Gastroesophageal sphincter (tissue), 4 donors: ENCODE data around the gene KAT6B. TPM values are rescaled to one million over a fixed set of nuclear protein-coding genes. Genes with fewer than 3 reads are reported as not detected.
A peak's percentile ranks its signal among the peaks of the same experiment; 100 is the strongest.

ENCODE experiments used
- ATAC-seq: fragments of 150-250 bp; one replicate; pipeline ENCODE4 v1.9.1; 2016; ENCODE audit warnings: mild to moderate bottlenecking, moderate library complexity
- H3K27ac ChIP-seq, 4 donors: fragments of 200-600 bp; sonication (generic) in 3 of 4; 1 replicate in 3 of 4; 2 replicates in 1 of 4; pipeline ENCODE4 v1.5.1; 2016 to 2019
- H3K27me3 ChIP-seq: fragments of 200-600 bp; sonication (generic); one replicate; pipeline ENCODE4 v1.5.1; 2019
- H3K36me3 ChIP-seq, 2 donors: fragments of 200-600 bp; sonication (generic); one replicate each; pipeline ENCODE4 v1.5.1; 2019; ENCODE audit warnings: control low read depth in 1 of 2
- H3K4me1 ChIP-seq, 3 donors: fragments of 200-600 bp; sonication (generic); 1 replicate in 2 of 3; 2 replicates in 1 of 3; pipeline ENCODE4 v1.5.1; 2016 to 2019; ENCODE audit warnings: control low read depth in 2 of 3
- H3K4me3 ChIP-seq, 2 donors: fragments of 200-600 bp; sonication (generic); one replicate each; pipeline ENCODE4 v1.5.1; 2019; ENCODE audit warnings: mild to moderate bottlenecking in 1 of 2, moderate library complexity in 1 of 2
- H3K9me3 ChIP-seq, 3 donors: fragments of 200-600 bp; sonication (generic); one replicate each; pipeline ENCODE4 v1.5.1; 2017 to 2019; ENCODE audit warnings: control low read depth in 2 of 3
- CTCF ChIP-seq, 4 experiments: fragments of 200-600 bp in 2 of 4; fragments of 450-650 bp in 2 of 4; sonication (generic) in 1 of 4; IDR thresholded peaks; one replicate each; pipeline ENCODE4 v1.5.1; 2017 to 2019; ENCODE audit warnings: antibody characterized with exemption in 4 of 4, mild to moderate bottlenecking in 2 of 4, moderate library complexity in 2 of 4
- EP300 ChIP-seq: sonication (generic); formaldehyde crosslinking; IDR thresholded peaks from one replicate; pipeline ENCODE4 v1.6.1; 2017; ENCODE audit warnings: antibody characterized with exemption, mild to moderate bottlenecking
- POLR2A ChIP-seq, 2 donors: fragments of 450-650 bp; IDR thresholded peaks; one replicate each; pipeline ENCODE4 v1.6.1; 2017; ENCODE audit warnings: antibody characterized with exemption in 2 of 2, mild to moderate bottlenecking in 2 of 2, moderate library complexity in 1 of 2
- POLR2AphosphoS5 ChIP-seq: sonication (generic); formaldehyde crosslinking; IDR thresholded peaks from one replicate; pipeline ENCODE4 v1.6.1; 2017; ENCODE audit warnings: antibody characterized with exemption
- WGBS, 2 donors: methylation state at CpG; one replicate each; pipeline ENCODE4 v1.1.5; 2018; ENCODE audit warnings: low coverage in 1 of 2; 5-methylcytosine and 5-hydroxymethylcytosine counted together
- total RNA-seq, 4 donors: library from RNA; depleted of rRNA; stranded (reverse); fragments of >200 nt; gene quantifications; one replicate each; pipeline ENCODE4 v1.1.0, GENCODE V29; 2016

The KAT6B gene
- total RNA-seq, 4 donors from 2014 or later = 35.8 to 107 (median 82.9) TPM

GRCh38 chr10:74851831-74852230 lies 25.4 kb downstream of the KAT6B start:
- Histone ChIP-seq H3K4me1 (peaks cover 0 to 73% (median 15%) of the 10 kb centered on the region in 3 donors), H3K9me3 (no peaks in the 10 kb centered on the region), H3K36me3 (no peaks in the 10 kb centered on the region), H3K27ac (peak overlapping the region in 1 of 4 donors; percentile 38), H3K4me3 (no peak overlapping the region), H3K27me3 (no peaks in the 10 kb centered on the region)
- ATAC-seq = no peak
- TF ChIP-seq POLR2AphosphoS5 (no peak), EP300 (no peak), POLR2A (IDR thresholded peaks at IDR 0.05) (no peak), CTCF (IDR thresholded peaks at IDR 0.05) (no peak)

- H3K36me3 ChIP-seq = no peaks in the 10 kb centered on the region
- H3K9me3 ChIP-seq = no peaks in the 10 kb centered on the region
- no peak for ATAC-seq
- no peak overlapping the region for H3K4me3 ChIP-seq
- peaks cover 0 to 67% (median 15%) of the 10 kb centered on the region in 3 donors for H3K4me1 ChIP-seq
- H3K27me3 ChIP-seq = no peaks in the 10 kb centered on the region
- TF ChIP-seq CTCF (IDR thresholded peaks at IDR 0.05) (no peak), EP300 (no peak), POLR2AphosphoS5 (no peak), POLR2A (IDR thresholded peaks at IDR 0.05) (no peak)
- peak overlapping the region in 1 of 4 donors; percentile 38 for H3K27ac ChIP-seq
- WGBS, 2 donors = 60 to 67% methylated on average over 2 of the region's 2 CpGs
Observed at GRCh38 chr10:74852381-74852780, 26.0 kb downstream of the KAT6B start.

GRCh38 chr10:74854610-74855009 lies 28.2 kb downstream of the KAT6B start:
- Histone ChIP-seq H3K9me3 (no peaks in the 10 kb centered on the region), H3K27me3 (no peaks in the 10 kb centered on the region), H3K4me1 (peaks cover 0 to 70% (median 15%) of the 10 kb centered on the region in 3 donors), H3K27ac (peak overlapping the region in 1 of 4 donors; percentile 20), H3K36me3 (no peaks in the 10 kb centered on the region), H3K4me3 (no peak overlapping the region)
- WGBS, 2 donors = 36 to 40% methylated on average over 3 to 4 of the region's 4 CpGs
- no peak for ATAC-seq
- no peak for TF ChIP-seq POLR2A (IDR thresholded peaks at IDR 0.05)
- TF ChIP-seq EP300 = no peak
- no peak for TF ChIP-seq POLR2AphosphoS5
- TF ChIP-seq CTCF (IDR thresholded peaks at IDR 0.05) = no peak

- TF ChIP-seq EP300 = no peak
- no peak for TF ChIP-seq POLR2A (IDR thresholded peaks at IDR 0.05)
- TF ChIP-seq CTCF (IDR thresholded peaks at IDR 0.05) = no peak
- TF ChIP-seq POLR2AphosphoS5 = no peak
- no peak for ATAC-seq
- peaks cover 0 to 70% (median 15%) of the 10 kb centered on the region in 3 donors for H3K4me1 ChIP-seq
- H3K27me3 ChIP-seq = no peaks in the 10 kb centered on the region
- 20 to 40% methylated on average over 1 to 2 of the region's 2 CpGs for WGBS, 2 donors
- H3K27ac ChIP-seq = peak overlapping the region in 2 of 4 donors; percentile 20 to 34
- H3K9me3 ChIP-seq = no peaks in the 10 kb centered on the region
- H3K4me3 ChIP-seq = no peak overlapping the region
- H3K36me3 ChIP-seq = no peaks in the 10 kb centered on the region
Observed at GRCh38 chr10:74855027-74855426, 28.6 kb downstream of the KAT6B start.

GRCh38 chr10:74855439-74855838 lies 29.0 kb downstream of the KAT6B start:
- no peak for TF ChIP-seq CTCF (IDR thresholded peaks at IDR 0.05)
- no peak for TF ChIP-seq POLR2AphosphoS5
- no peak for TF ChIP-seq EP300
- TF ChIP-seq POLR2A (IDR thresholded peaks at IDR 0.05) = no peak
- Histone ChIP-seq H3K4me3 (no peak overlapping the region), H3K9me3 (no peaks in the 10 kb centered on the region), H3K4me1 (peaks cover 0 to 67% (median 15%) of the 10 kb centered on the region in 3 donors), H3K27me3 (no peaks in the 10 kb centered on the region), H3K36me3 (no peaks in the 10 kb centered on the region), H3K27ac (peak overlapping the region in 1 of 4 donors; percentile 34)
- ATAC-seq = no peak
